Amygdala (tissue), 56 donors: Measurements from ENCODE around the gene RASSF10.

Source experiments
- DNase-seq, 56 donors: peaks; one replicate each; lab custom pipeline; 2025; lab: John Stamatoyannopoulos, UW

The RASSF10 gene

GRCh38 chr11:12993626-12994025 is 15.5 kb upstream of the RASSF10 start:
- DNase-seq: no peak

GRCh38 chr11:12994476-12994875 is 14.6 kb upstream of the RASSF10 start:
- DNase-seq: no peak

- no peak for DNase-seq
Observed at GRCh38 chr11:12995188-12995587, 13.9 kb upstream of the RASSF10 start.

- DNase-seq: no peak
Observed at GRCh38 chr11:12995823-12996222, 13.3 kb upstream of the RASSF10 start.

- no peak for DNase-seq
Observed at GRCh38 chr11:12997168-12997567, 11.9 kb upstream of the RASSF10 start.

GRCh38 chr11:12998336-12998735 is 10.8 kb upstream of the RASSF10 start:
- no peak for DNase-seq

GRCh38 chr11:12999597-12999996 is 9.5 kb upstream of the RASSF10 start:
- no peak for DNase-seq

GRCh38 chr11:13000116-13000515 is 9.0 kb upstream of the RASSF10 start:
- no peak for DNase-seq

- no peak for DNase-seq
Observed at GRCh38 chr11:13000721-13001120, 8.4 kb upstream of the RASSF10 start.

- DNase-seq: no peak
Observed at GRCh38 chr11:13003736-13004493, 5.2 kb upstream of the RASSF10 start.

- DNase-seq: no peak
Observed at GRCh38 chr11:13007182-13008060, 1.7 kb upstream of the RASSF10 start.

- DNase-seq: no peak
Observed at GRCh38 chr11:13008061-13008435, 1.1 kb upstream of the RASSF10 start.

GRCh38 chr11:13009476-13009920 is 382 bp downstream of the RASSF10 start:
- no peak for DNase-seq

- peak in 3 of 56 donors; percentile 5 to 28 (median 25) for DNase-seq
Observed at GRCh38 chr11:13009921-13010748, 1.0 kb downstream of the RASSF10 start.

GRCh38 chr11:13010749-13011465 is 1.8 kb downstream of the RASSF10 start:
- DNase-seq: peak in 12 of 56 donors; percentile 5 to 45 (median 28)

- no peak for DNase-seq
Observed at GRCh38 chr11:13011466-13012055, 2.4 kb downstream of the RASSF10 start.

GRCh38 chr11:13012056-13012661 is 3.0 kb downstream of the RASSF10 start:
- DNase-seq: no peak

- DNase-seq: no peak
Observed at GRCh38 chr11:13013054-13013488, 4.0 kb downstream of the RASSF10 start.

GRCh38 chr11:13015753-13016152 is 6.6 kb downstream of the RASSF10 start:
- no peak for DNase-seq
